ENCODE data around the gene DNAJC22.
"Not testable (repeated sequence)": the region's sequence is repeated elsewhere in the genome, so short reads cannot be mapped to it uniquely, and the experiment has no call there.

DNAJC22 gene

GRCh38 chr12:49375406-49375805 is 28.7 kb downstream of the DNAJC22 start:
- DNase-seq (ENCODE audit: low spot score): no peak

GRCh38 chr12:49377386-49377785 is 30.7 kb downstream of the DNAJC22 start:
- no peak for DNase-seq (ENCODE audit: low spot score)

- not testable (repeated sequence) for DNase-seq (ENCODE audit: low spot score)
These were observed 33.5 kb downstream of the DNAJC22 start for GRCh38 chr12:49380184-49380583.

GRCh38 chr12:49388682-49389386 is 42.1 kb downstream of the DNAJC22 start:
- DNase-seq (ENCODE audit: low spot score): no peak

GRCh38 chr12:49389387-49389703 is 42.7 kb downstream of the DNAJC22 start:
- no peak for DNase-seq (ENCODE audit: low spot score)

- no peak for DNase-seq (ENCODE audit: low spot score)
These were observed 50.3 kb downstream of the DNAJC22 start for GRCh38 chr12:49397000-49397399.

GRCh38 chr12:49400304-49400703 is 53.6 kb downstream of the DNAJC22 start:
- DNase-seq (ENCODE audit: low spot score): no peak
